IMR-90 (cell line): ENCODE data around the gene LHX1. TPM values are rescaled to one million over a fixed set of nuclear protein-coding genes. Genes with fewer than 3 reads are reported as not detected.

Experiments
- ATAC-seq: fragments of 200-7000 bp; cut with Tn5 transposase; 2 replicates; pipeline ENCODE4 v1.9.1; 2020; ENCODE audit warnings: low read depth, mild to moderate bottlenecking, moderate library complexity
- BruUV-seq: library from RNA; stranded (reverse); fragments of 400-500 nt; replicated peaks from 2 replicates; lab custom pipeline; 2021; lab: Mats Ljungman, UMichigan
- CTCF ChIA-PET: fragments of 300-600 bp; formaldehyde crosslinking; extraction: SDS; loops from one replicate; lab custom pipeline; 2021; ENCODE audit warnings: antibody characterized with exemption; lab: Yijun Ruan, JAX
- POLR2A ChIA-PET: fragments of 300-600 bp; sonication (Branson Sonifier 250); formaldehyde crosslinking; loops from one replicate; lab custom pipeline; 2022; ENCODE audit warnings: antibody characterized with exemption; ENCODE audit not compliant: unreplicated experiment; lab: Charles Lee
- DNase-seq: peaks from one replicate; pipeline ENCODE4 v3.0.0; 2013
- H2AFZ ChIP-seq: replicated peaks from 2 replicates; pipeline ENCODE3; 2013; ENCODE audit warnings: low read length, mild to moderate bottlenecking; ENCODE audit not compliant: poor library complexity
- H2AK5ac ChIP-seq: 2 replicates; pipeline ENCODE4 v1.6.1; 2013; ENCODE audit warnings: low read depth, low read length, inconsistent platforms
- H2AK9ac ChIP-seq: replicated peaks from 2 replicates; pipeline ENCODE3; 2013; ENCODE audit warnings: mild to moderate bottlenecking, low read depth, low read length, moderate library complexity; ENCODE audit not compliant: poor library complexity
- H2BK120ac ChIP-seq: 2 replicates; pipeline ENCODE4 v1.6.1; 2013; ENCODE audit warnings: low read depth, low read length, inconsistent platforms
- H2BK15ac ChIP-seq: 3 replicates; pipeline ENCODE4 v1.6.1; 2013; ENCODE audit warnings: low read depth, low read length, inconsistent platforms
- H2BK20ac ChIP-seq: 2 replicates; pipeline ENCODE4 v1.6.1; 2013; ENCODE audit warnings: low read depth, mild to moderate bottlenecking, inconsistent platforms, low read length, moderate library complexity
- H2BK5ac ChIP-seq: 2 replicates; pipeline ENCODE4 v1.6.1; 2013; ENCODE audit warnings: mild to moderate bottlenecking, low read depth, low read length, inconsistent platforms; ENCODE audit not compliant: poor library complexity, severe bottlenecking
- H3K14ac ChIP-seq: replicated peaks from 2 replicates; pipeline ENCODE4 v1.6.1; 2013; ENCODE audit warnings: low read depth, low read length, inconsistent platforms
- H3K18ac ChIP-seq: 2 replicates; pipeline ENCODE4 v1.6.1; 2013; ENCODE audit warnings: low read depth, low read length, control low read depth
- H3K23ac ChIP-seq: 2 replicates; pipeline ENCODE4 v1.6.1; 2013; ENCODE audit warnings: low read depth, low read length, inconsistent platforms
- H3K27ac ChIP-seq: 2 replicates; pipeline ENCODE4 v1.5.1; 2013; ENCODE audit warnings: mild to moderate bottlenecking, control low read depth, low read length; ENCODE audit not compliant: insufficient read depth
- H3K27me3 ChIP-seq: 2 replicates; pipeline ENCODE4 v1.6.1; 2013; ENCODE audit warnings: low read length; ENCODE audit not compliant: control insufficient read depth, insufficient read depth
- H3K36me3 ChIP-seq: 2 replicates; pipeline ENCODE4 v1.6.1; 2013; ENCODE audit warnings: low read length, mixed read lengths; ENCODE audit not compliant: control insufficient read depth, insufficient read depth
- H3K4ac ChIP-seq: 2 replicates; pipeline ENCODE4 v1.6.1; 2013; ENCODE audit warnings: low read depth, low read length, inconsistent platforms
- H3K4me1 ChIP-seq: 2 replicates; pipeline ENCODE4 v1.6.1; 2013; ENCODE audit warnings: low read length, mixed read lengths; ENCODE audit not compliant: control insufficient read depth, insufficient read depth
- H3K4me2 ChIP-seq: 2 replicates; pipeline ENCODE4 v1.6.1; 2013; ENCODE audit warnings: low read depth, mild to moderate bottlenecking, control low read depth, low read length, moderate library complexity
- H3K4me3 ChIP-seq: 2 replicates; pipeline ENCODE4 v1.5.1; 2013; ENCODE audit warnings: low read depth, mild to moderate bottlenecking, control low read depth, low read length, moderate library complexity; ENCODE audit not compliant: insufficient read depth
- H3K56ac ChIP-seq: 2 replicates; pipeline ENCODE4 v1.6.1; 2013; ENCODE audit warnings: low read length, inconsistent platforms; ENCODE audit not compliant: insufficient read depth; ENCODE audit errors: extremely low read depth
- H3K79me1 ChIP-seq, 2 experiments: 2 replicates each; pipeline ENCODE4 v1.6.1; 2013; ENCODE audit warnings: low read length in 2 of 2, inconsistent platforms in 1 of 2, low read depth in 1 of 2
- H3K9ac ChIP-seq: 2 replicates; pipeline ENCODE4 v1.6.1; 2013; ENCODE audit warnings: low read depth, low read length, control low read depth
- H3K9me1 ChIP-seq: 2 replicates; pipeline ENCODE4 v1.6.1; 2013; ENCODE audit warnings: low read length, inconsistent platforms; ENCODE audit not compliant: insufficient read depth
- H3K9me3 ChIP-seq: 2 replicates; pipeline ENCODE4 v1.6.1; 2013; ENCODE audit warnings: low read length; ENCODE audit not compliant: control insufficient read depth, insufficient read depth
- H4K20me1 ChIP-seq: 2 replicates; pipeline ENCODE4 v1.6.1; 2013; ENCODE audit warnings: low read length, inconsistent platforms; ENCODE audit not compliant: insufficient read depth
- H4K5ac ChIP-seq: 2 replicates; pipeline ENCODE4 v1.6.1; 2013; ENCODE audit warnings: mild to moderate bottlenecking, low read depth, low read length, control low read depth
- H4K8ac ChIP-seq, 2 experiments: 2 replicates each; pipeline ENCODE4 v1.6.1; 2013; ENCODE audit warnings: low read depth in 2 of 2, low read length in 2 of 2, control low read depth in 1 of 2, inconsistent platforms in 1 of 2
- H4K91ac ChIP-seq: 2 replicates; pipeline ENCODE4 v1.6.1; 2013; ENCODE audit warnings: low read depth, low read length, inconsistent platforms; ENCODE audit not compliant: insufficient read depth
- CHD1 ChIP-seq: IDR thresholded peaks from 2 replicates; pipeline ENCODE4 v1.6.1; 2012; ENCODE audit warnings: low read depth, low read length, improper control_type of control experiment
- SMC3 ChIP-seq: fragments of 150-350 bp; IDR thresholded peaks from 2 replicates; pipeline ENCODE4 v1.6.1; 2016; ENCODE audit warnings: low read depth, mild to moderate bottlenecking, antibody characterized with exemption, low read length, moderate library complexity
- WGBS, 2 experiments: methylation state at CpG; one replicate each; pipeline versions ENCODE4 v1.1.5 to v1.1.7; 2013; ENCODE audit warnings: missing lambda C conversion rate in 2 of 2; ENCODE audit not compliant: insufficient read length in 1 of 2; ENCODE audit errors: extremely low coverage in 2 of 2; 5-methylcytosine and 5-hydroxymethylcytosine counted together
- dilution Hi-C: fragments of 300-500 bp; cut with HindIII; formaldehyde crosslinking; loops from one replicate; pipeline ENCODE4 v1.14.3; 2018; ENCODE audit warnings: low sequenced_read_pairs; ENCODE audit not compliant: unreplicated experiment
- in situ Hi-C: fragments of 300-500 bp; cut with MboI; formaldehyde crosslinking; loops from 3 replicates; pipeline ENCODE4 v1.14.3; 2019; ENCODE audit warnings: low sequenced_read_pairs, inconsistent platforms, mixed read lengths
- intact Hi-C: fragments of 100-400 bp; cut with micrococcal nuclease; formaldehyde crosslinking; loops from 2 replicates; pipeline ENCODE4 v1.10.0; 2022
- polyA plus RNA-seq, 3 experiments: library from polyadenylated mRNA; depleted of rRNA; stranded (reverse); fragments of >200 nt; gene quantifications; 2 replicates each; pipeline ENCODE4 v1.2.3, GENCODE V29; 2012; ENCODE audit warnings: low replicate concordance in 1 of 3
- total RNA-seq: library from RNA; depleted of rRNA; stranded (reverse); fragments of >200 nt; gene quantifications from 2 replicates; pipeline ENCODE4 v1.2.3, GENCODE V29; 2012
- TF ChIP-seq, protein P1 (sequence below): fragments of 150-350 bp; IDR thresholded peaks from 2 replicates; pipeline ENCODE4 v1.6.1; 2016; ENCODE audit warnings: low read depth, mild to moderate bottlenecking, low read length, moderate library complexity, borderline replicate concordance

Gene LHX1
- total and polyA plus RNA-seq, 2 of the 4 experiments (the other 2 are of a cell fraction), result not detected

DNA sequence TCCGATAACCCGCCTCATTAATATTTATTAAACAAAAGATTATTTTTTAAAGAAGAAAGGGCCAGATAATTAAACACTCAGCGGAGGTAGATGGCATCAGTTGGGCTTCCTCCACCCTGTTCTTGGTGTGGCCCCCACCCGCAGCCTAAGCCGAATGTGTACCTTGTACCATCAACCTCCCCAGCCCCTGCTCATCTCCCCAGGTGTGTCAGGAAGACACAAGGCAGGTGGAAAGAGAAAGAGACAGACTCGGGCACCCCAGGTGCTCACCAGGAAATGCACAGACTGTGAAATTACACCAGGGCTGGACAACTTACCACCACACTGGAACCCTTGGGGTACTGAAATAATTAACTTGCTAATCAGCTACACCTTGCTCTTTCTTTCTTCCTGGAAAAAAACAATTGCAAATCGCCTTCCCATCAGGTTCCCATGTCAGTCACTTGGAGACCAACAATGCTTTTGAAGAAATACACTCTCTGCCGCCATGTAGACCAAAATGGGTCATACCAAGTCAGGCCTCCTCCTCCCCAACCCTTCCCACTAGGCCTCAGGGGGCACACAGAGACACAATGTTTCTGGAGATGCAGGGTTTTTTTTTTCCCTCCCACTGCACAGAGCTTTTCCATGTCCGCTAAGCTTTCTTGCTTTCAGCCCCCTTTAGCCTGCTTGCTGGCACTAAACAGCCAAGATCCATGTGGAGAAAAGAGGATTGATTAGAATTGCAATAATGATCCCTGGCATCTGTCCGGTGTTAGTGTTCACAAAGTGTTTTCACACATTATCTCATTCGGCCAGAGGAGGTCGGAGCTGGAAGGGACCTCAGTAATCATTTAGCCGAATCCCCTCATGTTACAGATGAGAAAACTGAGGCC lies 8.6 kb upstream of the LHX1 start:
- no TSS peak for BruUV-seq
- CTCF ChIA-PET, result no interaction called here
- ATAC-seq (no peak), DNase-seq (no peak)
- H3K27me3 ChIP-seq, result peaks cover 84% of the 10 kb centered on the region
- H4K20me1 ChIP-seq, result no peaks in the 10 kb centered on the region; the same call in 1 of the 2 replicates
- no peak overlapping the region for H4K91ac ChIP-seq
- no peak overlapping the region for H4K5ac ChIP-seq
- TF ChIP-seq SMC3, result no peak
- TF ChIP-seq, protein P1, sequence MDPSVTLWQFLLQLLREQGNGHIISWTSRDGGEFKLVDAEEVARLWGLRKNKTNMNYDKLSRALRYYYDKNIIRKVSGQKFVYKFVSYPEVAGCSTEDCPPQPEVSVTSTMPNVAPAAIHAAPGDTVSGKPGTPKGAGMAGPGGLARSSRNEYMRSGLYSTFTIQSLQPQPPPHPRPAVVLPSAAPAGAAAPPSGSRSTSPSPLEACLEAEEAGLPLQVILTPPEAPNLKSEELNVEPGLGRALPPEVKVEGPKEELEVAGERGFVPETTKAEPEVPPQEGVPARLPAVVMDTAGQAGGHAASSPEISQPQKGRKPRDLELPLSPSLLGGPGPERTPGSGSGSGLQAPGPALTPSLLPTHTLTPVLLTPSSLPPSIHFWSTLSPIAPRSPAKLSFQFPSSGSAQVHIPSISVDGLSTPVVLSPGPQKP, result no peak
- TF ChIP-seq CHD1, result no peak
- no peak overlapping the region for H2BK15ac ChIP-seq
- H2BK20ac ChIP-seq, result no peak overlapping the region
- in situ Hi-C loops, result no loop called here
- WGBS, 2 experiments, result 60% methylated on average over 4 of the region's 13 CpGs; no CpG with 5 or more reads in 1 of the 2 experiments
- no peak overlapping the region for H3K56ac ChIP-seq
- H3K9ac ChIP-seq, result no peak overlapping the region
- no peaks in the 10 kb centered on the region; the same call in 1 of the 2 replicates for H3K4me1 ChIP-seq
- H3K18ac ChIP-seq, result no peak overlapping the region
- no peak overlapping the region for H2BK5ac ChIP-seq
- no peak overlapping the region for H2BK120ac ChIP-seq
- peaks cover 4% of the 10 kb centered on the region; the same call in 1 of the 2 replicates for H3K9me3 ChIP-seq
- dilution Hi-C loops, result no loop called here
- H3K4ac ChIP-seq, result no peak overlapping the region
- intact Hi-C loops, result no loop called here
- no peak overlapping the region for H2AFZ ChIP-seq
- H3K23ac ChIP-seq, result no peak overlapping the region
- POLR2A ChIA-PET, result no interaction called here
- no peaks in the 10 kb centered on the region for H3K36me3 ChIP-seq
- H3K9me1 ChIP-seq, result peaks cover 4% of the 10 kb centered on the region; the same call in 1 of the 2 replicates
- no peak overlapping the region for H2AK9ac ChIP-seq
- H3K79me1 ChIP-seq, result no peaks in the 10 kb centered on the region
- H4K8ac ChIP-seq, result no peak overlapping the region
- no peak overlapping the region for H3K27ac ChIP-seq
- H3K14ac ChIP-seq, result no peak overlapping the region
- H2AK5ac ChIP-seq, result no peak overlapping the region
- H3K4me2 ChIP-seq, result no peak overlapping the region
- no peak overlapping the region for H3K4me3 ChIP-seq
